H9 (cell line): ENCODE measurements around the gene ZNF853. TPM values are rescaled to one million over a fixed set of nuclear protein-coding genes. Genes with fewer than 3 reads are reported as not detected.

ENCODE experiments used
- DNase-seq: peaks from one replicate; pipeline ENCODE4 v3.0.0-alpha.2; 2017
- H2AFZ ChIP-seq: one replicate; pipeline ENCODE4 v1.6.1; 2013; ENCODE audit warnings: mild to moderate bottlenecking, low read length, control low read depth, moderate library complexity
- H2AK5ac ChIP-seq: 2 replicates; pipeline ENCODE4 v1.6.1; 2013; ENCODE audit warnings: low read length, control low read depth, mixed read lengths; ENCODE audit not compliant: insufficient read length
- H2BK120ac ChIP-seq: one replicate; pipeline ENCODE4 v1.6.1; 2013; ENCODE audit warnings: low read depth, mild to moderate bottlenecking, low read length, control low read depth, inconsistent platforms; ENCODE audit not compliant: poor library complexity, severe bottlenecking
- H2BK12ac ChIP-seq: 2 replicates; pipeline ENCODE4 v1.6.1; 2013; ENCODE audit warnings: low read length, control low read depth, mixed read lengths, low read depth; ENCODE audit not compliant: insufficient read length
- H2BK15ac ChIP-seq: 2 replicates; pipeline ENCODE4 v1.6.1; 2013; ENCODE audit warnings: low read depth, low read length, control low read depth
- H2BK20ac ChIP-seq: one replicate; pipeline ENCODE4 v1.6.1; 2013; ENCODE audit warnings: low read depth, mild to moderate bottlenecking, low read length, control low read depth, inconsistent platforms; ENCODE audit not compliant: poor library complexity, severe bottlenecking
- H2BK5ac ChIP-seq: 2 replicates; pipeline ENCODE4 v1.6.1; 2013; ENCODE audit warnings: low read length, control low read depth, mixed read lengths; ENCODE audit not compliant: insufficient read length
- H3K14ac ChIP-seq: 2 replicates; pipeline ENCODE4 v1.6.1; 2013; ENCODE audit warnings: low read length, control low read depth; ENCODE audit not compliant: insufficient read depth
- H3K18ac ChIP-seq: 2 replicates; pipeline ENCODE4 v1.6.1; 2013; ENCODE audit warnings: low read depth, mild to moderate bottlenecking, mixed read lengths, low read length, control low read depth; ENCODE audit not compliant: insufficient read length
- H3K23ac ChIP-seq: 2 replicates; pipeline ENCODE4 v1.6.1; 2013; ENCODE audit warnings: low read length, control low read depth, mixed read lengths, low read depth; ENCODE audit not compliant: insufficient read length
- H3K23me2 ChIP-seq: 2 replicates; pipeline ENCODE4 v1.6.1; 2013; ENCODE audit warnings: low read depth, mild to moderate bottlenecking, mixed read lengths, low read length, control low read depth; ENCODE audit not compliant: insufficient read length, poor library complexity, severe bottlenecking
- H3K27ac ChIP-seq: 2 replicates; pipeline ENCODE4 v1.5.1; 2013; ENCODE audit warnings: low read length, control low read depth, mixed read lengths, low read depth; ENCODE audit not compliant: insufficient read length
- H3K27me3 ChIP-seq: 2 replicates; pipeline ENCODE4 v1.6.1; 2013; ENCODE audit warnings: low read length, control low read depth, inconsistent platforms; ENCODE audit not compliant: insufficient read depth
- H3K4ac ChIP-seq: 2 replicates; pipeline ENCODE4 v1.6.1; 2013; ENCODE audit warnings: low read depth, mild to moderate bottlenecking, control low read depth, inconsistent platforms, low read length, moderate library complexity
- H3K4me1 ChIP-seq: 2 replicates; pipeline ENCODE4 v1.6.1; 2013; ENCODE audit warnings: low read length, control low read depth, inconsistent platforms; ENCODE audit not compliant: insufficient read depth
- H3K4me2 ChIP-seq: 2 replicates; pipeline ENCODE4 v1.6.1; 2013; ENCODE audit warnings: low read length, control low read depth, mixed read lengths; ENCODE audit not compliant: insufficient read length, insufficient read depth
- H3K56ac ChIP-seq: 2 replicates; pipeline ENCODE4 v1.6.1; 2013; ENCODE audit warnings: low read depth, mild to moderate bottlenecking, mixed read lengths, low read length, control low read depth; ENCODE audit not compliant: insufficient read length
- H3K79me1 ChIP-seq: 2 replicates; pipeline ENCODE4 v1.6.1; 2013; ENCODE audit warnings: low read depth, mild to moderate bottlenecking, moderate library complexity, low read length, control low read depth, inconsistent platforms; ENCODE audit not compliant: insufficient read depth, poor library complexity, severe bottlenecking
- H3K79me2 ChIP-seq: 2 replicates; pipeline ENCODE4 v1.6.1; 2013; ENCODE audit warnings: low read length, control low read depth, inconsistent platforms; ENCODE audit not compliant: insufficient read depth
- H3K9ac ChIP-seq: 2 replicates; pipeline ENCODE4 v1.6.1; 2013; ENCODE audit warnings: low read length, control low read depth, mixed read lengths; ENCODE audit not compliant: insufficient read length; ENCODE audit errors: extremely low read depth
- H3K9me3 ChIP-seq: one replicate; pipeline ENCODE4 v1.6.1; 2013; ENCODE audit warnings: low read depth, low read length, inconsistent platforms; ENCODE audit not compliant: control insufficient read depth
- H3T11ph ChIP-seq: one replicate; pipeline ENCODE4 v1.6.1; 2013; ENCODE audit warnings: mild to moderate bottlenecking, low read length, control low read depth, inconsistent platforms
- H4K20me1 ChIP-seq: one replicate; pipeline ENCODE4 v1.6.1; 2013; ENCODE audit not compliant: control insufficient read depth, insufficient read length, insufficient read depth
- H4K5ac ChIP-seq: 2 replicates; pipeline ENCODE4 v1.6.1; 2013; ENCODE audit warnings: low read depth, mild to moderate bottlenecking, mixed read lengths, low read length, control low read depth; ENCODE audit not compliant: insufficient read length
- H4K8ac ChIP-seq: replicated peaks from 2 replicates; pipeline ENCODE4 v1.6.1; 2013; ENCODE audit warnings: low read length, control low read depth, mixed read lengths, low read depth; ENCODE audit not compliant: insufficient read length
- H4K91ac ChIP-seq: 2 replicates; pipeline ENCODE4 v1.6.1; 2013; ENCODE audit warnings: low read depth, mild to moderate bottlenecking, moderate library complexity, mixed read lengths, low read length, control low read depth; ENCODE audit not compliant: insufficient read length
- H3K27ac Mint-ChIP-seq, 3 experiments: 2 replicates in 2 of 3; 3 replicates in 1 of 3; pipeline ENCODE4 v1.8.0; 2020 to 2021; ENCODE audit warnings: mixed read lengths in 3 of 3, mild to moderate bottlenecking in 1 of 3, moderate library complexity in 1 of 3
- H3K27me3 Mint-ChIP-seq: 2 replicates; pipeline ENCODE4 v1.8.0; 2021; ENCODE audit warnings: low read depth, mild to moderate bottlenecking, moderate library complexity, mixed read lengths
- H3K36me3 Mint-ChIP-seq, 3 experiments: 2 replicates in 2 of 3; 3 replicates in 1 of 3; pipeline ENCODE4 v1.8.0; 2020 to 2021; ENCODE audit warnings: low read depth in 3 of 3, mixed read lengths in 3 of 3; ENCODE audit not compliant: insufficient read depth in 1 of 3
- H3K4me1 Mint-ChIP-seq, 2 experiments: 2 replicates each; pipeline ENCODE4 v1.8.0; 2020; ENCODE audit warnings: mixed read lengths in 2 of 2
- H3K4me3 Mint-ChIP-seq, 2 experiments: 2 replicates in 1 of 2; 3 replicates in 1 of 2; pipeline ENCODE4 v1.8.0; 2020 to 2021; ENCODE audit warnings: mild to moderate bottlenecking in 2 of 2, mixed read lengths in 2 of 2, moderate library complexity in 1 of 2
- H3K9me3 Mint-ChIP-seq, 2 experiments: 2 replicates in 1 of 2; 3 replicates in 1 of 2; pipeline ENCODE4 v1.8.0; 2020; ENCODE audit warnings: mild to moderate bottlenecking in 2 of 2, mixed read lengths in 2 of 2, moderate library complexity in 1 of 2
- CTCF ChIP-seq: fragments of 200-600 bp; sonication (generic); conservative IDR thresholded peaks from 3 replicates; pipeline ENCODE4 v1.8.0; 2021; ENCODE audit warnings: antibody characterized with exemption, mild to moderate bottlenecking
- WGBS: extraction: QIAGEN DNeasy Blood & Tissue Kit; methylation state at CpG from one replicate; pipeline ENCODE4 v1.1.7; 2013; ENCODE audit warnings: missing lambda C conversion rate, low lambda C conversion rate, mixed read lengths; ENCODE audit not compliant: insufficient read length; ENCODE audit errors: extremely low coverage; 5-methylcytosine and 5-hydroxymethylcytosine counted together
- total RNA-seq: library from RNA; stranded (reverse); gene quantifications from 2 replicates; pipeline ENCODE4 v1.2.1, GENCODE V29; 2021

ZNF853 gene
- total RNA-seq, 1 experiment from 2014 or later: 9.6 TPM

GRCh38 chr7:6643915-6644625 lies 28.7 kb downstream of the ZNF853 start:
- no peak for DNase-seq
- H3K79me2 ChIP-seq: no peaks in the 10 kb centered on the region

More at GRCh38 chr7:6643915-6644625, 28.7 kb downstream of the ZNF853 start:
- TF ChIP-seq CTCF: no peak
- no peak overlapping the region for H2AFZ ChIP-seq
- no peaks in the 10 kb centered on the region for H4K20me1 ChIP-seq
- H3K27ac ChIP-seq: no peak overlapping the region
- H2BK120ac ChIP-seq: no peak overlapping the region
- no peaks in the 10 kb centered on the region for H3K4me1 ChIP-seq
- H4K8ac ChIP-seq: no peak overlapping the region
- no peak overlapping the region for H2BK20ac ChIP-seq
- H3K23ac ChIP-seq: no peak overlapping the region
- H2AK5ac ChIP-seq: no peak overlapping the region
- H3K4ac ChIP-seq: no peak overlapping the region
- no peaks in the 10 kb centered on the region for H3K9me3 ChIP-seq
- no peak overlapping the region for H2BK12ac ChIP-seq
- no peak overlapping the region for H2BK5ac ChIP-seq
- H3K14ac ChIP-seq: no peak overlapping the region
- Mint-ChIP-seq H3K9me3 (no peaks in the 10 kb centered on the region), H3K27ac (no peak overlapping the region), H3K4me1 (peaks cover 8 to 9% of the 10 kb centered on the region in 2 experiments), H3K4me3 (no peak overlapping the region), H3K27me3 (no peaks in the 10 kb centered on the region), H3K36me3 (peaks cover 3 to 41% (median 14%) of the 10 kb centered on the region in 3 experiments; a peak in 4 of 7 replicates)
- H3K56ac ChIP-seq: no peak overlapping the region
- no CpG with 5 or more reads among the region's 21 CpGs for WGBS
- no peak overlapping the region for H3K4me2 ChIP-seq
- H3T11ph ChIP-seq: no peak overlapping the region
- H4K5ac ChIP-seq: no peak overlapping the region
- H3K18ac ChIP-seq: no peak overlapping the region
- no peaks in the 10 kb centered on the region for H3K79me1 ChIP-seq
- no peaks in the 10 kb centered on the region for H3K27me3 ChIP-seq
- no peak overlapping the region for H4K91ac ChIP-seq
- H2BK15ac ChIP-seq: no peak overlapping the region
- H3K9ac ChIP-seq: no peak overlapping the region
- H3K23me2 ChIP-seq: no peaks in the 10 kb centered on the region
